ENCODE data around the gene NEMF. TPM values are rescaled to one million over a fixed set of nuclear protein-coding genes. Genes with fewer than 3 reads are reported as not detected.

Gene NEMF
- total RNA-seq, 1 experiment from 2014 or later, result 50.1 TPM

- TF ChIP-seq CDX4 (CRISPR knock-in tag; IDR thresholded peaks at IDR 0.05; ENCODE audit: borderline replicate concordance), result no peak
- no peak for TF ChIP-seq ZNF317 (CRISPR knock-in tag; IDR thresholded peaks at IDR 0.05; ENCODE audit: borderline replicate concordance, low read depth)
- no peak for TF ChIP-seq SMAD3 (CRISPR knock-in tag; IDR thresholded peaks at IDR 0.05; ENCODE audit: borderline replicate concordance)
- no peak for TF ChIP-seq NFE2L1 (CRISPR knock-in tag; IDR thresholded peaks at IDR 0.05)
- TF ChIP-seq ZNF396 (CRISPR knock-in tag; IDR thresholded peaks at IDR 0.05; ENCODE audit: borderline replicate concordance), result no peak
- no peak for TF ChIP-seq CBFB (CRISPR knock-in tag; IDR thresholded peaks at IDR 0.05; ENCODE audit: low read depth)
Observed at GRCh38 chr14:49808780-49809179, 43.8 kb downstream of the NEMF start (continued).

- Mint-ChIP-seq H3K36me3 (peaks cover 74% of the 10 kb centered on the region), H3K4me1 (no peaks in the 10 kb centered on the region), H3K4me3 (no peak overlapping the region), H3K27me3 (ENCODE audit: low read depth) (no peaks in the 10 kb centered on the region), H3K27ac (no peak overlapping the region), H3K9me3 (no peaks in the 10 kb centered on the region)
- no peak for DNase-seq (ENCODE audit: low spot score)
- ChIA-PET POLR2A (no interaction called here), CTCF (no interaction called here)
- no peak for TF ChIP-seq ZNF219 (CRISPR knock-in tag; IDR thresholded peaks at IDR 0.05; ENCODE audit: borderline replicate concordance)
- TF ChIP-seq CBFB (CRISPR knock-in tag; IDR thresholded peaks at IDR 0.05; ENCODE audit: low read depth), result no peak
- no peak for TF ChIP-seq ATF2 (CRISPR knock-in tag; IDR thresholded peaks at IDR 0.05; ENCODE audit: borderline replicate concordance, low read depth)
- no peak for TF ChIP-seq ZNF396 (CRISPR knock-in tag; IDR thresholded peaks at IDR 0.05; ENCODE audit: borderline replicate concordance)
- TF ChIP-seq NFYB (CRISPR knock-in tag; conservative IDR thresholded peaks at IDR 0.05; ENCODE audit: low read depth), result no peak
- TF ChIP-seq NFE2L1 (CRISPR knock-in tag; IDR thresholded peaks at IDR 0.05), result no peak
- no peak for TF ChIP-seq ZNF263 (CRISPR knock-in tag; IDR thresholded peaks at IDR 0.05; ENCODE audit: low read depth)
- TF ChIP-seq, protein P1, sequence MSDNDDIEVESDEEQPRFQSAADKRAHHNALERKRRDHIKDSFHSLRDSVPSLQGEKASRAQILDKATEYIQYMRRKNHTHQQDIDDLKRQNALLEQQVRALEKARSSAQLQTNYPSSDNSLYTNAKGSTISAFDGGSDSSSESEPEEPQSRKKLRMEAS (CRISPR knock-in tag; IDR thresholded peaks at IDR 0.05), result no peak
- TF ChIP-seq PRDM15 (CRISPR knock-in tag; IDR thresholded peaks at IDR 0.05), result no peak
- no peak for TF ChIP-seq MXD4 (CRISPR knock-in tag; IDR thresholded peaks at IDR 0.05; ENCODE audit: borderline replicate concordance)
- no peak for TF ChIP-seq FOXP1 (CRISPR knock-in tag; IDR thresholded peaks at IDR 0.05; ENCODE audit: borderline replicate concordance)
- TF ChIP-seq E2F1 (CRISPR knock-in tag; IDR thresholded peaks at IDR 0.05), result no peak
- TF ChIP-seq, protein P2, sequence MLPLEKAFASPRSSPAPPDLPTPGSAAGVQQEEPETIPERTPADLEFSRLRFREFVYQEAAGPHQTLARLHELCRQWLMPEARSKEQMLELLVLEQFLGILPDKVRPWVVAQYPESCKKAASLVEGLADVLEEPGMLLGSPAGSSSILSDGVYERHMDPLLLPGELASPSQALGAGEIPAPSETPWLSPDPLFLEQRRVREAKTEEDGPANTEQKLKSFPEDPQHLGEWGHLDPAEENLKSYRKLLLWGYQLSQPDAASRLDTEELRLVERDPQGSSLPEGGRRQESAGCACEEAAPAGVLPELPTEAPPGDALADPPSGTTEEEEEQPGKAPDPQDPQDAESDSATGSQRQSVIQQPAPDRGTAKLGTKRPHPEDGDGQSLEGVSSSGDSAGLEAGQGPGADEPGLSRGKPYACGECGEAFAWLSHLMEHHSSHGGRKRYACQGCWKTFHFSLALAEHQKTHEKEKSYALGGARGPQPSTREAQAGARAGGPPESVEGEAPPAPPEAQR (CRISPR knock-in tag; IDR thresholded peaks at IDR 0.05), result no peak
- TF ChIP-seq NFATC4 (CRISPR knock-in tag; IDR thresholded peaks at IDR 0.05), result no peak
- no peak for TF ChIP-seq ZNF121 (CRISPR knock-in tag; IDR thresholded peaks at IDR 0.05)
- no peak for TF ChIP-seq AFF4 (CRISPR knock-in tag; IDR thresholded peaks at IDR 0.05; ENCODE audit: borderline replicate concordance)
- no peak for TF ChIP-seq E2F4 (CRISPR knock-in tag; IDR thresholded peaks at IDR 0.05; ENCODE audit: borderline replicate concordance, low read depth)
- TF ChIP-seq GTF2I (CRISPR knock-in tag; conservative IDR thresholded peaks at IDR 0.05), result no peak
- TF ChIP-seq RORB (CRISPR knock-in tag; IDR thresholded peaks at IDR 0.05), result no peak
- ATAC-seq, result no peak
Observed at GRCh38 chr14:49796025-49796424, 56.6 kb downstream of the NEMF start.
